ENCODE results near the gene PDK4.

PDK4 gene

GRCh38 chr7:95622859-95623258 is 26.5 kb upstream of the PDK4 start:
- H3K4me3 ChIP-seq (ENCODE audit: low read length): no peak overlapping the region

GRCh38 chr7:95622001-95622549 is 25.8 kb upstream of the PDK4 start:
- Histone ChIP-seq H3K4me3 (ENCODE audit: low read length) (no peak overlapping the region), H2AFZ (ENCODE audit: low read depth, low read length) (no peak overlapping the region), H3K79me2 (ENCODE audit: low read length) (no peaks in the 10 kb centered on the region), H3K27ac (ENCODE audit: low read length) (no peak overlapping the region), H3K27me3 (ENCODE audit: low read depth, low read length) (no peaks in the 10 kb centered on the region; the same call in 1 of the 2 replicates), H3K9me3 (ENCODE audit: insufficient read depth, low read length) (no peaks in the 10 kb centered on the region), H3K9ac (ENCODE audit: low read length) (no peak overlapping the region), H3K36me3 (replicated peaks; ENCODE audit: low read depth, low read length) (no peaks in the 10 kb centered on the region), H3K4me1 (ENCODE audit: low read length) (no peaks in the 10 kb centered on the region), H3K4me2 (ENCODE audit: low read length) (no peak overlapping the region), H4K20me1 (ENCODE audit: insufficient read depth, low read length) (no peaks in the 10 kb centered on the region)
- TF ChIP-seq CTCF (IDR thresholded peaks at IDR 0.05; ENCODE audit: low read depth, low read length): no peak
- no peak for TF ChIP-seq EZH2phosphoT487 (IDR thresholded peaks at IDR 0.05; ENCODE audit: low read depth)

More at GRCh38 chr7:95622859-95623258, 26.5 kb upstream of the PDK4 start:
- no peak overlapping the region for H2AFZ ChIP-seq (ENCODE audit: low read depth, low read length)
- no peak for TF ChIP-seq CTCF (IDR thresholded peaks at IDR 0.05; ENCODE audit: low read depth, low read length)
- no peak for TF ChIP-seq EZH2phosphoT487 (IDR thresholded peaks at IDR 0.05; ENCODE audit: low read depth)
- no peak overlapping the region for H3K9ac ChIP-seq (ENCODE audit: low read length)
- H3K36me3 ChIP-seq (replicated peaks; ENCODE audit: low read depth, low read length): no peaks in the 10 kb centered on the region
- H3K27me3 ChIP-seq (ENCODE audit: low read depth, low read length): no peaks in the 10 kb centered on the region; the same call in 1 of the 2 replicates
- no peak overlapping the region for H3K4me2 ChIP-seq (ENCODE audit: low read length)
- H3K4me1 ChIP-seq (ENCODE audit: low read length): no peaks in the 10 kb centered on the region
- no peaks in the 10 kb centered on the region for H4K20me1 ChIP-seq (ENCODE audit: insufficient read depth, low read length)
- no peaks in the 10 kb centered on the region for H3K79me2 ChIP-seq (ENCODE audit: low read length)
- no peak overlapping the region for H3K27ac ChIP-seq (ENCODE audit: low read length)
- H3K9me3 ChIP-seq (ENCODE audit: insufficient read depth, low read length): no peaks in the 10 kb centered on the region

GRCh38 chr7:95621404-95621803 is 25.1 kb upstream of the PDK4 start:
- no peak overlapping the region for H3K9ac ChIP-seq (ENCODE audit: low read length)
- no peak overlapping the region for H3K27ac ChIP-seq (ENCODE audit: low read length)
- H2AFZ ChIP-seq (ENCODE audit: low read depth, low read length): no peak overlapping the region
- H3K9me3 ChIP-seq (ENCODE audit: insufficient read depth, low read length): no peaks in the 10 kb centered on the region
- TF ChIP-seq EZH2phosphoT487 (IDR thresholded peaks at IDR 0.05; ENCODE audit: low read depth) (no peak), CTCF (IDR thresholded peaks at IDR 0.05; ENCODE audit: low read depth, low read length) (no peak)
- H3K4me3 ChIP-seq (ENCODE audit: low read length): no peak overlapping the region
- no peak overlapping the region for H3K4me2 ChIP-seq (ENCODE audit: low read length)
- no peaks in the 10 kb centered on the region; the same call in 1 of the 2 replicates for H3K27me3 ChIP-seq (ENCODE audit: low read depth, low read length)
- H3K79me2 ChIP-seq (ENCODE audit: low read length): no peaks in the 10 kb centered on the region
- H3K4me1 ChIP-seq (ENCODE audit: low read length): no peaks in the 10 kb centered on the region
- H3K36me3 ChIP-seq (replicated peaks; ENCODE audit: low read depth, low read length): no peaks in the 10 kb centered on the region
- H4K20me1 ChIP-seq (ENCODE audit: insufficient read depth, low read length): no peaks in the 10 kb centered on the region

DNA sequence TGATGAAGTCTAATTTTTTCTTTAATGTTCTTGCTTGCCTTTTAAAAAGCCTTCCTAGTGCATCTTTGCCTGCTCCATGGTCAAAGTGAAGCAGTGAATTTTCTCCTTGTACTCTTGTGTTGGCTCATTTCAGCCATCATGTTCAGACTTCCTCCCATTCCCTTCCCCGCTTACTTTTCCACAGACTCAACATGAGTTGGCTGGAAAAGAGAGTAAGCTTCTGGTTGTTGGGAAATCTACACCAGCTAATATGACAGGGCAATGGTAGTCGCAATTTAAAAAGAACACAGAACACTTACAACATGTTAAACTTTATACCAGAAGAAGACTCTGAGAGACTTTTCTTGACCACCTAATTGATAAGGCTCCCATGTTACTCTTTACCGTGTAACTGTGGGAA is 24.3 kb upstream of the PDK4 start:
- no peak overlapping the region for H3K9ac ChIP-seq (ENCODE audit: low read length)
- H3K4me2 ChIP-seq (ENCODE audit: low read length): no peak overlapping the region
- H3K36me3 ChIP-seq (replicated peaks; ENCODE audit: low read depth, low read length): no peaks in the 10 kb centered on the region
- H3K4me3 ChIP-seq (ENCODE audit: low read length): no peak overlapping the region
- no peak overlapping the region for H3K27ac ChIP-seq (ENCODE audit: low read length)
- no peaks in the 10 kb centered on the region for H3K9me3 ChIP-seq (ENCODE audit: insufficient read depth, low read length)
- H3K27me3 ChIP-seq (ENCODE audit: low read depth, low read length): no peaks in the 10 kb centered on the region; the same call in 1 of the 2 replicates
- H4K20me1 ChIP-seq (ENCODE audit: insufficient read depth, low read length): no peaks in the 10 kb centered on the region
- H3K4me1 ChIP-seq (ENCODE audit: low read length): no peaks in the 10 kb centered on the region
- H3K79me2 ChIP-seq (ENCODE audit: low read length): no peaks in the 10 kb centered on the region
- no peak overlapping the region for H2AFZ ChIP-seq (ENCODE audit: low read depth, low read length)
- TF ChIP-seq EZH2phosphoT487 (IDR thresholded peaks at IDR 0.05; ENCODE audit: low read depth) (no peak), CTCF (IDR thresholded peaks at IDR 0.05; ENCODE audit: low read depth, low read length) (no peak)

Measured in OCI-LY3 (cell line).